ELF-1 (cell line): ENCODE results near the gene PAX5.

Experiments used
- DNase-seq: peaks from one replicate; pipeline ENCODE4 v3.0.0-alpha.2; 2016; ENCODE audit warnings: low read depth, low spot score

The PAX5 gene

DNA sequence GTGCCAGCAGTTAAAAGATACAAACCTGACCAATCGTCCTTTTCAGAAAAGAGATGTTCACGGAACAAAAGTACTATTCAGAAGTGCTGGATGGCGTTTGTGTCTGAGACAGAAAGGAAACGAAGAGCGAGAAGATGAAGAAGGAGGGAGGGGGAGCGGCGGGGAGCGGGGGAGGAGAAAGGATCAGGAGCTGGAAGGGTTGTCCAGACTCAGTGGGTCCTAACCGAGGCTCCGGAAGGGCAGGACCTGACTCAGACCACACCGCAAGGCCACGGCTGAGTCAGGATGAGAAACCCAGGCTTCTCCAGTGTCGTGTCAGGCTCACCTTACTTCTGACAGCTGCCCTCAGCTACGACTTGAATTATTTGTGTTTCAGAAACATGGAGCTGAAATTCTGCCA is 46.2 kb downstream of the PAX5 start:
- DNase-seq: no peak

DNA sequence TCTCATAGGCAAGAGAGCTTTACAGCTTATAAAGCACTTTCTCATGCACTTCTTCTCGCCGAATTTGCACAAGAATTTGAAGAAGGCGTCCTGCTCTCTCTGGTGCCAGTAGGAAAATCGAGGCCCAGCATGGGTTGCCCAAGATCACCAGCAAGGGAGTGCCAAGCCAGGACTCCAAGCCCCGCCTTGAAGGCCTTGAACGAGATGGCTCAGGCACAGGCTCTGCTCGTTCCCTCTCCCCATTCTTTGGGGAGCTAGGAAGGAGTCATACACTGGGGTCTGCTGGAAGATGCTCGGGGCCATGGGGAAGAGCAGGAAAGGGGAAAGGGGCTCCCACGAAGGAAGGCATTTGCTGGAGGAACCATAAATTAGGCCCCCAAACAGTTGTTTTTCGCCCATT is 46.7 kb downstream of the PAX5 start:
- no peak for DNase-seq

DNA sequence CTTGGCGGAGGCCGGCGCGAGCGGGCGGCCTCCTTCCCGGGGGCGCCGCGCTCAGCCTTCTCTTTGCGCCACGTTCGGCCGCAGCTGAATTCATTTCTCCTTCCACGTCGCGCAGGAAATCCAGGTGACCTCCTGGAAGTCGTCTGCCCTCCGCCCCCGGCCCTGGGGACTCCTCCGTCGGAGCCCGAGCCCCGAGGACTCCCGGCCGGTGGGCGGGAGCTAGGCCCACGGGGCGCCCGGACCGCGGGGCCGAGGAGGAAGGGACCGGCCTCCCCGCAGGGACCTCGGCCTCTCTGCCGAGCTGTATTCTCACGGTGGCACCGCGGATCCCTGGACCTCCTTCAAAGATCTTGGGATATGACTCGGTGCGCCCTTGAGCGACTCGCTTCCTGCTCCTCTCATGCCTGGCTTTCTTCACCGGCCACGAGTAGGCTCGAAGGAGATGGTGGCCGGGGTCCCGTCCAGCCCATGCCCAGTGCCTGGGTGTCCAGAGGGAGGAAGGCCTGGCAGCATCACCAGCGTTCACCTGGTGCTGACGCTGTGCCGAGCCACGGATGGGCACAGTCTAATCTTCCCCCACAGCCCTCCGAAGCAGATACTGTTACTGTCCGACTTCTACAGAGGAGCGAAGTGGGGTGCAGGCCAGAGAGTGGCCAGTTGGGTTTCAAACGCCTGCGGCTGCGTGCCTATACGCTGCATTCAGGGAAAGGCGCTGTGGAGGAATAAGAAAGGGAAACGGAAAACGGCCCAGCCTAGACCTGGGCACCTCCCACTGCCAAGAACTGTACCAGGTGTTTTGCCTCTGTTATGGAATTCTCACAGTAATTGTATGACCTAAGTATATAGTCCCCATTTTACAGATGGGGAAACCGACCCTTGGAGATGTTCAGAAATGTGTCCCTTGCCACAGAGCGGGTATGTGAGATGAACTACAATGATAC is 47.3 kb downstream of the PAX5 start:
- peak; percentile 27 for DNase-seq

DNA sequence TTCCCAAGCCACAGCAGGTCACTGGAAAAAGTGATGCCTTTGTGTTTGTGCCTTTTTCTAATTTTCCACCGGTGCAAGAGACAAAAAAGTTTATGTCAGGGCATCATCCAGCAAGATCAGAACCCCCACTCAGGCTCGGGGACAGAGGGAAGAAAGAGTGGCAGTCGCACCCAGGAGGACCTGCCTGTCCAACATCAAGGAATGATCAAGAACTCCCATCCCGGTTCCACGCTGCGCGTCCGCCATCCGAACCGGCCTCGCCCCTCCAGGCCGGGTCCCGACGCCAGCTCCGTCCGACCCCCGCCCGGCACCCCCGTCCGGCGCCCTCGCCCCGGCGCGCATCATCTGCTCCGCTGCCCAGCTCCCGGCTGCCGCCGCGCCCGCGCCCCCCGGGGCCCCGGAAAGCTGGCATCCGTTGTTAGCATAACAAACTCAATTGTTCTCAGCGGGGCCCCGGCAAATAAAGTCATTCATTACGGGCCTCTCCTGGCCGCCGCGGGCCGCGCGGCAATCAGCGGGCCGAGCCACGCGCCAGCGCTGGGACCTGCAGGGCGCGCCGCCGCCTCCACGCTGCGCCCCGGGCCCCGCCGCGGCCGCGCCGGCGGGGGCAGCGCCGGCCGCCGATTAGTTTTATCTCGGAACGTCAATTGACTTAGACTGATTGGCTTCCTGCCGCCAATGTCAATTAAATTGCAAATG is 48.1 kb downstream of the PAX5 start:
- DNase-seq: peak; percentile 50

DNA sequence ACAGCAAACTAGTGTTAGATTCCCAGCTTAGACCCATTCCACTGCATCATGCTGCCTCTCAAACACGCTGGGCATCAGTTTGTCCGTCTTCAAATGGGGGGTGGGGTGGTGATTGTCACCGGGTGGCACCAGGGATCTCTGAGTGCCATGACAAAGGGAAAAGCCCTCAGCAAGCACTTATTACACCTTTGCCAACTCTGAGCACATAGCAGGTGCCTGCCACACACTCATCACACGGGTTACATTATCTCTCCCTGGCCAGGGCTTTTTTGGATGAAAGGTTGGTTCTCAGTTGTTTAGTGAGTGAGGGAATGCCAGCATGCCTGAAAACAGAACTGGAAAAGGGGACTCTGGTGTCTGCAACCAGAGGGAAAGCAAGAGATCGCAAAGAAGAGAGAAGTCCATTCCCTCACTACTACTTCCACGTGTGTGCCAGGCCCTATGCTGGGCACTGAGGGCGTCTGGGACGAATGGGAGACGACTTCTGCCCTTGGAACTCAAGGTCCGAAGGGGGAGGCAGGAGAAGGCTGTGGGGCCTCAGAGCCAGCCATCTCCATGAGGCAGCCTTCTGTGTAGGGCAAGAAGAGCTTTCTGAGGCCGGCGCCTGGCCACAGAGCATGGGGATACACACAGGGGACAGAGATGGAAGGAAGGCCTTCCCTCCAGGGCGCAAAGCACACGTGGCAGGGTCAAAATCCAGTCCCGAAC is 48.9 kb downstream of the PAX5 start:
- peak; percentile 21 for DNase-seq

DNA sequence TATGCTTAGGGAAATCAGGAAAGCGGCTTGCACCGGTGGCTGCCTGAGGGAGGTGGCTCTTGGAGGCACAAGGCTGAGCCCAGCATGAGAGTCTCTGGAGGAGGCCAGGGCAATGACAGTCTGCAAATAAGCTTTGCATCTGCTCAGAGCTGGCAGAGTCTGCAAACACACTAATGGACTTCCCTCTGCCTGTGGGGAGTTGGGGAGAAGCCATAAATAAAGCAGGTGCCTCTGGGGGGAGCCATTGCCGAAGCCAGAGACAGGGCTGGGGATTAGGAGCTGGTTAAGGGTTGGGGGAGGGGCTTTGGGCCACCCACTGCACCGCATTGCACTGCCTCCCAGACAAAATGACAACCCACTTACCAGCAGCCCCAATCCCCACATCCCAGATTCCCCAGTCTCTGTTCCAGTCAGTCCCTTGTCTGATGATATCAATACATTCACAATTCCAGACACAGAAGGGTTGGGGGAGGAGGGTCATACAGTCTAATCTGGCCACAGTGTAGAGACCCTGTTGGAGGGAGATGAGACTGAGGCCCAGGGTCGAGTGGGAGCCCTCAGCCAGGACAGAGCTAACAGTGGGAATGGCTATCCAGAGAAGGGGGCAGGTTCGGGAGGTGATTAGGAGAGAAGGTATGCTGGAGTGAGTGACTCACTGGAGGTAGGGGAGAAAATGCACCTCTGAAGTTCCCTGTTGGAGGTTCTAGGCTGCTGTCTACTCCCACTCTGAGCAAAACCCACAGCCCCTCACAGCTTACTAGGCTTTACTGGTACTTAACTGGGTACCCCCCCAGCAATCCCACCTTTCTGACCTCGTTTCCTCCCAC is 53.7 kb downstream of the PAX5 start:
- DNase-seq: peak; percentile 73

DNA sequence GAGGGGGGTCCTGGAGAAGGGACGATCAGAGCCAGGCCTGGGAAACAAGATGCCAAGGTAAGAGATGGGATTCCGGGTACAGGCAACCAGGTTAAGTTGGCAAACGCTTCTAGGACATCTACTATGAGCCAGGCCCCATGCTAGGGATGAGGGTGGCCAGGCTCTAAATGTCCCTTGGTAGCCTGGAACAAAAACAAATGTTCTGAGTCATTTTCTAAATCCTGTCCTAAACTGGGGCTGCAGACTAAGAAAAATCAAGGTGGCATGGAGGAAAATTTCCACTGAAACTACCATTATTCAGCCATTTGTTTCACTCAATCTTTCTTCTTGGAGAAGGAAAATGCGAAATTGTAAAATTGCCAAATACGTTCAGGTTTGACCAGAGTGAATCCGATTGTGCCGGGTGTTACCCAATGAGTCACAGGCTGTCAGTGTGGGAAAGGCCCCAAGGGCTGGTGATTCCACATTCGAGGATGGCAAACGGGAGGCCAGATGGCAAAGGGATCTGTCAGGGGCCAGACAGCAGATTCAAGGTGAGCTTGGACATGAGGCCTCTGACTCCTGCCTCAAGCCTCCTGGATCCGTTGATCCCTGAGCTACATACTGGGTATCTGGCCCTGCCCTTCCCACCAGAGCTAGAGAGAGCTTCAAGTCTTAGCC is 57.6 kb downstream of the PAX5 start:
- DNase-seq: no peak

DNA sequence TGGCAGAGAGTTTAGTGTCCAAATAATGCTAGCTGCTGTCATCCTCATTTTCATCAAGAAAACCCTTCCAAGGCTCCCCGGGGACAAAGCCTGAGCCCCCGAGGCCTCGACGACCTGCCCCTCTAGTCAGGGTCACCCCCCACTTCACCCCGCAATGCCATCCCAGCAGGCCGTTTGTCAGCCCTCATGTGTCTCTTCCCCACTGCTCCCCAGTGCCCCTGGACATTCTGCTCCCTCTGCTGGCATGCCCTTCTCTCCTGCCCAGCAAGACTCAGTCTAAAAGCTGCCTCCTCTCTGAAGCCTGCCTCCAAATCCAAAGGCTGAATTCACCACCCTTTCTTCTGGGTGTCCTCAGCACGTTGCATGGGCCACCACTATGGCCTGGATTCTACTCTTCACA is 59.3 kb downstream of the PAX5 start:
- no peak for DNase-seq

DNA sequence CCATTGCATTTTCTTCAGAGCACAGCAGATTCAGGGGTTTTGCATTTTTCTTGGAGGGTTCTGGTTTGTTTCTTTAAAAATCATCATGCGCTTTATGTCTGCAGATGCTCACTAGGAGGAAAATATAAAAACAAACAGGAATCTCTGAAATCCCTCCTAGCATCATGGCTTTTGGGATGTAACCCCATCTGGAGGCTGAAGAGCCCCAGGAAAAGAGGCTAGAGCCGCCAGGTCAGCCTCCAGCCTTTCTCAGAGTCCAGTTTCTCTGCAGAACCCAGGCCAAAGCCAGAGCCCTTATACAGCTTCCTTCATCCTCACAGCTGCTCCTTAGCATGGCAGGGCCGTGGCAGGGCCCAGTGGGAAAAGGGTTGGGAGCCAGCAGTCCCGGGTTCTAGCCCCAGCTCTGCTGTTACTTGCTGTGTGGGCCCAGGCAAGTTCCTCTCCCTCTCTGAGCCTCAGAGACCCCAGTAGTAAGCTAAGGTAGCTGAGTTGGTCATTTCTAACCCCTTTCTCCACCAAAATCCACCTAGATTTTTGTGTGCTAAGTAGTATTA is 62.1 kb downstream of the PAX5 start:
- DNase-seq: no peak

DNA sequence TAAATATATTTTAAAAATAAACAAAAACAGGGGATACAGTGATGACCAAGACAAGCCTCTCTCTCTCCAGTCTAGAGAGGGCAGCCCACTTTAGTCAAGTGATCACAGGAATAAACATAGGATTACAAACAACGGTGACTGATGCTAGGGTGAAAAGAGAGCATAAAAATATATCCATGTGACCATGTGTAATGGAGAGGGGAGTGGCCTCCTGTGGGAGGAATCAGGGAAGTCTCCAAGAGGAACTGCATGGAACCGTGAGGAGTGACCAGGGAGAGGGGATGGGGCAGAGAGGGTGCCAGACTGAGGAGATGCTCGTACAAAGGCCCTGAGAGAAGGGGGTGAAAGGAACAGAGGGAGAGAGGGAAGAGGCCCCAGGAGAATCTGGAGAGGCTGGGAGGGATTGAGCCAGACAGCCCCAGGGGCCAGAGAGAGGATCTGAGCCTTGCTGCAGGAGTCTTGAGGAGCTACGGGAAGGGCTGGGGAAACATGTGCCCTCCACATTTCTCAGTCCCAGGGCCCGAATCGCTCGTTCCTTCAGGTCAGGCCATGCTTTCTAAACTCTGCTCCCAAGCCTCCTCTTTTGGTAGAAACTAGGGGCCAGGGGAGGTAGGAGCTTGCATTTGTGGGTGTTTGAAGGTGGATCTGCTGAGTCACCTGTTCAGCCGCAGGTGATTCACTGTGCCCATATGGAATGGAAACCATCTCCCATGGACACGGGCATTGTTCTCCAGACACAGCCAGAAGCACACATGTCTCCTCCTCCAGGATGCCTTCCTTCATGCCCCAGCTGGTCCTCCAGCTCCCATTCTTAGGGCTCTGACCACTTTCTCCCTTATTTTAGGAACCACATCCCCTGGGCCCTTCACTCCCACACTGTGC is 63.8 kb downstream of the PAX5 start:
- DNase-seq: no peak

DNA sequence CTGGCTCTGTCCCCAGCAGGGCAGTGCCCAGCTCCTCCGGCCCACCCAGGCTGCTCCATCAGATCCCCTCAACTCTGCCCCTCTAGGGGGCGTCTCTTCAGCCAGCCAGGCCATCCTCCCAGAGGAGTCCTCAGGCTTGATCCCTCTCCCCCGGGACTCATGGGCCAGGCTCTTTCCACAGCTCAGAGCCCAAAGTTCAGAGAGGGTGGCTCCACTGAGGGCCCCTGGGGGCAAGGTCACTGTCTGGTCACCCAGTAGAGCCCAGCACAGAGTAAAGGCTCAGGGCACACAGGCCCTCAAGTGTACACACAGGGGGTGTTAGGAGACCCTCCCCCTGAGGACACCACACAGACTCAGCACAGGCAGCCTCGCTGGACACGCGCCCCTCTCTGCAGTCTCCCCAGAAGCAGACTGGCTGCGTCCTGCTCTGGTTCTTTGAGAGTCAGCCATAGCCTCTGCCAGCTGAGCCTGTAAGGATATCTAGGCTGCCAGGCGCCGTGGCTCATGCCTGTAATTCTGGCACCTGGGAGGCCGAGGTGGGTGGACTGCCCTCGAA is 64.8 kb downstream of the PAX5 start:
- DNase-seq: no peak

DNA sequence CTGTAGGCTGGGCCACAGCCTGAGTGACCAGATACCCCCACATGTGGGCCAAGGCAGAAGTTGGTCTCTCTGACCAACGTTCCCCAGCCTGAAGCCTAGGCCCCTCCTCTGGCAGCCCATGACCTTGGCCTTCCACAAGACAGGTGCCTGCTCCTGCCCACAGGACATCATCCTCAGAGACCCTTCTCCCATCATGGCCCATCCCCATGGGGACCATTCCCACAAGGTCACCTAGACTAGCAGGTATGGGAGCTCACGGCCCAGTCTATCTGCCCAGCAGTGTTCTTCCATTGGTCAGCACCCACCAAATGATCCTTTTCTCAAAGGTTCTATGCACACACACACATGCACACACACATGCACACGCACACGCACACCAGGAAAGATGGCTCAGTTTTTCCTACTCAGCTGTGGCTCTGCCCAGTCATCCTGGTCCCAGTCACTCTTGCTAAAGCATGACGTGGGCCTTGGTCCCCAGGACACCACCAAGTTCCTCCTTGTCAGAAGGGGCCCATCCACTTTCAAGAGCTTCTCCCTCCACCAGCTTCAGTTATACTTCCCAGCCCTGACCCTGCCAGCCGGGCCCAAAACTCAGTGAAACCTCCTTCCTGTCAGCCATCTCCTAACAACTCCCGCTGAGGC is 65.4 kb downstream of the PAX5 start:
- no peak for DNase-seq

DNA sequence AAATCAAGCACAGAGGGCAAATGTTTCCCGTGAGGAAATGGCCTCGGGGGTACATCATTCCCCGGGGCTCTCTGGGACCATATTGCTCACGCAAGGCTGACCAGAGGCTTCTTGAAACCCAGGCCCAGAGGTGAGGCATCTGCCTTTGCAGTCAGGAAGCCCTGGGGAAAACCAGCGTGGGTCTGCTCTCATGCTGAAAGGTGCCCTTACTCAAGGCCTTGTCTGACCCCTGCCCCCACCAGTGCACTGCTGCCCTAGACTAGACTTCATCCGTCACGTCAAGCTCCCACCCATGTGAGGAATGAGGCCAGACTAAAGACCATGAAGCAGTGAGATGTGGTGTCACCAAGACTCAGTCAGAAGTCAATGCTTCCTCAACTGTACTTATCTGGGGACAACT is 66.1 kb downstream of the PAX5 start:
- no peak for DNase-seq

DNA sequence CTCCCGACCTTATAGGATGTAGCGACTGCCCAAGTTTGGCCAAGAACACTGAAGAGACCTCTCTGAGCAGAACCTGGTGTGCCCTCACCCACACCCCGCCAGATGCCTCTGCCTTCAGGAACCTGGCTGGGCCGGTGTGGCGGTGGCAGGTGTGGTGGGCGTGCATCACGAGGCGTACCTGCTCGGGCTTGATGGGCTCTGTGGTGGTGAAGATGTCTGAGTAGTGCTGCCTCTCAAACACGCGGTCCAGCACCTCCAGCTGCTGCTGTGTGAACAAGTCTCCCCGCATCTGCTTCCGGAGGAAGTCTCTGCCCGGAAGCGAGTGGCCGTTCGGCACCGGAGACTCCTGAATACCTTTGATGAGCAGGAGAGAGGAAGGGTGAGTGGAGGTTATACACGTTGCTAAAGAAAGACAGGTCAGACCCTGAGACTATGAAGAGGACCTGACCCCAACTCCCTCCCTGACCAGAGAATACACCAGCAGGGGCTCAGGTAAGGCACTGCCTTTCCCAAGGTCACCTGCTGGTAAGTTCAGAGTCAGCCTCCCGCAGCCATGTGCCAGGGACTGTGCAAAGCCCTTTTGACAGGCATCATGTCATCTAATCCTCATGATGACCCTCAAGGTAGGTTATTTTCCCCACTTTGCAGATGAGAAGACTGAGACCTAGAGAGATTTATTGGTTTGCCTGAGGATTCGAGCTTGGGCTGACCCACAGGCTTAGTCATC is 67.5 kb downstream of the PAX5 start:
- no peak for DNase-seq

DNA sequence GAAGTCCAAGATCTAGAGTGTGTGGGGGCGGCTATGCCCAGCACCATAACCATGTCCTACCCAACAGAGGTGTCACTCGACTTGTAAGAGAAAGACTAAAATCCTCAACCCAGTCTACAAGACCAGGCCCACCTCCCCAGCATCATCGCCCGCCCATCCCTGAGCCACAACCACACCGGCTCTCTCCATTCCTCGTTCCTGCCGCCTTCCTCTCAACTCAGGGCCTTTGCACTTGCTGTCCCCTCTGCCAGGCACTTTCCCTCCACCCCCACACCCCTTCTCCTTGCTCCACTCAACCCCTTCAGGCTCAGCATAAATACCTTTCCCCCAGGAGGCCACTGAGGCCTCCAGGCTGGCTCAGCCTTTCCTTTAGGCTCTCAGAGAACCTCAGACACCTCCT is 69.3 kb downstream of the PAX5 start:
- DNase-seq: no peak

DNA sequence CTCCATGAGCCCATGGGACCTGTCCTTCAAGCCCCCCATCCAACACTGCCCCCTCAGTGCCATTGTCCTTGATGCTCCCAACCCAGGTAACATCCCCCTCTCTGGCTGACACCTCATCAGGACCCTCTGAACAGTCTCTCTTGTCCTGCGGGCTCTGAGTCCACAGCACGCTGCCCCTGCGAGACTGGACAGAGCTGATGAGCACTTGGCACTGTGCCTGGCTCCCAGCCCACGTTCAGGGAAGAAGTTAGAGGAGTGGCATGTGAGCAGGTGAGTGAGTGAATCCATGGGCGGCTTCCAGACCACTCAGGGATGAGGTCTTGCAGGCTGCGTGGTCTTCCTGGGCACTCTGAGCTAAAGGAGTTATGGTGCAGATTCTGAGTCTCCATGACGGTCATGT is 70.7 kb downstream of the PAX5 start:
- no peak for DNase-seq

DNA sequence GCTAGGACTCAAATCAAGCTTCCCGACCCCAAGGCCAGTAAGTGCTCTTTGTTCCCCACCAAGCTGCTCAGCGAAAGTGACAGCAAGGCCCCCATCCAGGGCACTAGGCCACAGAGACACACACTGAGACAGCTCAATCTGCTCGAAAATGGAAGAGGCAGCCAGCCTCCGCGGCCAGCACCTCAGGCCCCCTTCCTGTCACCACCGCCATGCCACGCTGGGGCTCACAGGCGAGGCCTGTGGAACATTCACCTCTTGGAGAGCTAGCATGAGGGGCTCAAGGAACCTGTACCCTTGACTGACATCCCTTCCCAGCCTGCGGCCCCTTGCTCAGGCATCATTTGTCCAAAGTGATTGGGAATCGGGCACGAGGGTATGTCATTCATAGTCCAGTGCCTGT is 71.4 kb downstream of the PAX5 start:
- no peak for DNase-seq
